ENCODE data around the gene LEUTX. TPM values are rescaled to one million over a fixed set of nuclear protein-coding genes. Genes with fewer than 3 reads are reported as not detected.

Gene LEUTX
- total RNA-seq, 1 experiment from 2014 or later, result not detected

- ATAC-seq (peak; percentile 83), DNase-seq (ENCODE audit: low read depth, low spot score) (no peak)
- Histone ChIP-seq H3K9me3 (ENCODE audit: control insufficient read depth, insufficient read depth, low read depth, low read length) (no peaks in the 10 kb centered on the region), H3K4me1 (ENCODE audit: control insufficient read depth, insufficient read depth, low read length) (no peaks in the 10 kb centered on the region), H3K27ac (ENCODE audit: low read length) (no peak overlapping the region), H3K36me3 (ENCODE audit: control insufficient read depth, insufficient read depth, low read length) (no peaks in the 10 kb centered on the region), H3K27me3 (ENCODE audit: control insufficient read depth, insufficient read depth, low read length) (peaks cover 92% of the 10 kb centered on the region), H3K4me3 (ENCODE audit: low read depth in 2 of 2, low read length in 2 of 2) (no peak overlapping the region)
- no peak for TF ChIP-seq CTCF (IDR thresholded peaks at IDR 0.05)
- no peak for TF ChIP-seq REST (IDR thresholded peaks at IDR 0.05; ENCODE audit: insufficient read depth in 1 of 2, low read depth in 2 of 2, low read length in 1 of 2)
- no peak for TF ChIP-seq TCF7L2 (IDR thresholded peaks at IDR 0.05; ENCODE audit: low read depth, low read length)
- TF ChIP-seq POLR2AphosphoS5 (IDR thresholded peaks at IDR 0.05; ENCODE audit: low read depth, low read length), result no peak
- no peak for TF ChIP-seq SIN3A (IDR thresholded peaks at IDR 0.05; ENCODE audit: borderline replicate concordance, insufficient read depth, low read depth, low read length)
- ChIA-PET CTCF (interaction anchor here (0.5 to 2.1 kb wide), 6 partner anchors 13 to 284 kb away, joined by 3 to 7 read pairs (median 4); no protein-coding TSS in a partner anchor), POLR2A (interaction anchor here (0.6 to 0.7 kb wide), 3 partner anchors 8 to 250 kb away, joined by 3 to 8 read pairs (median 3); partner anchors contain the start of genes DLL3 and ZNF546)
- in situ Hi-C loops (cut with HindIII; ENCODE audit: low pct_unique_long_range_greater_than_20kb, low sequenced_read_pairs), result loop anchor here (5.0 to 10.0 kb wide), 4 partner anchors 35 to 545 kb away; no protein-coding TSS in a partner anchor
- intact Hi-C loops (cut with micrococcal nuclease; ENCODE audit: unreplicated experiment), result no loop called here
- BruUV-seq (replicated peaks), result no TSS peak
Observed at GRCh38 chr19:39746836-39747529, 31.7 kb upstream of the LEUTX start.

DNA sequence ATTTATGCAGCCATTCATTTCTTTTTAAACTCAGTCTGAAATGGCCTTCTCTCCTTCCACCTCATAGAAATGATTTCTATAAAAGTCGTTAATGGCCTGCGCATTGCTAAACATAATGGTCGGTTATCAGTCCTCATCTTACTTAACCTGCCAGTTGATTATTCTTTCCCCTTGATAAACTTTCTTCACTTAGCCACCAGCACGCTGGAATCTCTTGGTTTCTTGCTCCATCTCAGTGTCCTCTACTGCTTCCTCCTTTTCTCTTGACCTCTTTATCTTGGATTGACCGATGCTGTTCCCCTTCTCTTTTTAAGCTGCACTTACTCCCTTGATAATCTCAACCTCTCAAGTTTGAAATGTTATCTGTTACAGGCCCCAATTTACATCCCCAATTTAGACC lies 28.7 kb upstream of the LEUTX start:
- Histone ChIP-seq H3K9me3 (ENCODE audit: control insufficient read depth, insufficient read depth, low read depth, low read length) (no peaks in the 10 kb centered on the region), H3K27ac (ENCODE audit: low read length) (no peak overlapping the region), H3K36me3 (ENCODE audit: control insufficient read depth, insufficient read depth, low read length) (no peaks in the 10 kb centered on the region), H3K27me3 (ENCODE audit: control insufficient read depth, insufficient read depth, low read length) (peaks cover 85% of the 10 kb centered on the region), H3K4me1 (ENCODE audit: control insufficient read depth, insufficient read depth, low read length) (no peaks in the 10 kb centered on the region), H3K4me3 (ENCODE audit: low read depth in 2 of 2, low read length in 2 of 2) (no peak overlapping the region)
- ChIA-PET CTCF (interaction anchor here (0.6 to 2.0 kb wide), 5 partner anchors 16 to 301 kb away, joined by 3 to 11 read pairs (median 4); no protein-coding TSS in a partner anchor), POLR2A (interaction anchor here (0.6 to 1.1 kb wide), 4 partner anchors 22 to 230 kb away, joined by 3 to 10 read pairs (median 4); no protein-coding TSS in a partner anchor)
- BruUV-seq (replicated peaks), result no TSS peak
- DNase-seq (ENCODE audit: low read depth, low spot score) (no peak), ATAC-seq (no peak)
- TF ChIP-seq SIN3A (IDR thresholded peaks at IDR 0.05; ENCODE audit: borderline replicate concordance, insufficient read depth, low read depth, low read length) (no peak), CTCF (IDR thresholded peaks at IDR 0.05) (no peak), POLR2AphosphoS5 (IDR thresholded peaks at IDR 0.05; ENCODE audit: low read depth, low read length) (no peak), TCF7L2 (IDR thresholded peaks at IDR 0.05; ENCODE audit: low read depth, low read length) (no peak), REST (IDR thresholded peaks at IDR 0.05; ENCODE audit: insufficient read depth in 1 of 2, low read depth in 2 of 2, low read length in 1 of 2) (no peak)
- in situ Hi-C loops (cut with HindIII; ENCODE audit: low pct_unique_long_range_greater_than_20kb, low sequenced_read_pairs), result loop anchor here (5.0 to 10.0 kb wide), 4 partner anchors 32 to 542 kb away; no protein-coding TSS in a partner anchor
- intact Hi-C loops (cut with micrococcal nuclease; ENCODE audit: unreplicated experiment), result no loop called here

Data from Panc1 (cell line).